SKM-1 treated with dmso at 0.1 percent for 144 hours (cell line): ENCODE data around the gene PGR.

ENCODE experiments used
- DNase-seq: peaks from one replicate; lab custom pipeline; 2025; ENCODE audit not compliant: unreplicated experiment; lab: John Stamatoyannopoulos, UW

The PGR gene

GRCh38 chr11:101129203-101129943 lies at the start of gene PGR:
Gene PGR (minus strand): TSS chr11:101129813. CDS start chr11:101129070, 743 bp downstream.
- DNase-seq: no peak

DNA sequence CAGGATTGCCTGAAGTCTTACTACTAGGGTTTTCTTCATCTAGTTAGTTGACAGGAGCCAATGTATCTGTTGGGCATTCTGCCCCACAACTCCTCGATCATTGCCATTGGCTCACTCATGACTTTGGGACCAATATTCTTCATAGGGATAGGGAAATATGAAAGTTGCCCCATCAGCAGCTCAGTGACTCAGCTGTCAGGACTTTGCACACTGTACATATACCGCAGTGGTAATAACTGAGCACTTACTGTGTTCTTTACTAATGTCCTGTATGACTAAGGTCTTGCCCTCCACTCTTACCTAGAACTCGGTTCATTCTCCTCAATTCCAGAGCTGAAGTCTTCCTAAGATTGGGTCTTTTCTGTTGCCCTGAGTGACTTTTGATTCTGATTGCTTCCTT lies 46.8 kb upstream of the PGR start:
- no peak for DNase-seq

DNA sequence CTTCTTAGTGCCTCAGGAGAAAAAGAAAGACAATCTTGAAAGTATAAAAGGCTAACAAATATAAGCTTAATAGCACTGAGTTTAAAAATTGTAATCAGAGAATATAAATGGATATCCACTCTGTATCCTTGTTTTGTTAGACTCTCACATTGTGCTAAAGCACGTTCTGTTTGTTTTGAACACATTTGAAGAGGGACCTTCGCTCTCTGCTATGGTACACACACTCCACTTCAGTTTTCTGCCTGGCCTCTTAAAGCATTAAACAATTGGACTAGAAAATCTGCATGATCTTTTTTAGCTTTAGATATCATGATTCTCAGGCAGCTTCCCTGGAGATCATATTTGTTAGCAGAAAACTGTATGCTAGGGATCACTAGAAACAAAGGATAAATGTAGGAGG lies 40.3 kb upstream of the PGR start:
- DNase-seq: no peak

GRCh38 chr11:101166038-101166437 lies 36.4 kb upstream of the PGR start:
- no peak for DNase-seq

DNA sequence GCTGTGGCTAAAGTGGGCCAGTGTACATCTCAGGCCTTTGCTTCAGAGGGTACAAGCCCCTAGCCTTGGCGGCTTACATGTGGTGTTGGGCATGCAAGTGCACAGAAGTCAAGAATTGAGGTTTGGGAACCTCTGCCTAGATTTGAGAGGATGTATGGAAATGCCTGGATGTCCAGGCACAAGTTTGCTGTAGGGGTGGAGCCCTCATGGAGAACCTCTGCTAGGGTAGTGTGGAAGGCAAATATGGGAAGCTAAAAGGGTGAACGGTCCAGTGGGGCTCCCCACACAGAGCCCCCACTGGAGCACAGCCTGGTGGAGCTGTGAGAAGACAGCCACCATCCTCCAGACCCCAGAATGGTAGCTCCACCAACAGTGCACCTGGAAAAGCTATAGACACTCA lies 28.5 kb upstream of the PGR start:
- no peak for DNase-seq

DNA sequence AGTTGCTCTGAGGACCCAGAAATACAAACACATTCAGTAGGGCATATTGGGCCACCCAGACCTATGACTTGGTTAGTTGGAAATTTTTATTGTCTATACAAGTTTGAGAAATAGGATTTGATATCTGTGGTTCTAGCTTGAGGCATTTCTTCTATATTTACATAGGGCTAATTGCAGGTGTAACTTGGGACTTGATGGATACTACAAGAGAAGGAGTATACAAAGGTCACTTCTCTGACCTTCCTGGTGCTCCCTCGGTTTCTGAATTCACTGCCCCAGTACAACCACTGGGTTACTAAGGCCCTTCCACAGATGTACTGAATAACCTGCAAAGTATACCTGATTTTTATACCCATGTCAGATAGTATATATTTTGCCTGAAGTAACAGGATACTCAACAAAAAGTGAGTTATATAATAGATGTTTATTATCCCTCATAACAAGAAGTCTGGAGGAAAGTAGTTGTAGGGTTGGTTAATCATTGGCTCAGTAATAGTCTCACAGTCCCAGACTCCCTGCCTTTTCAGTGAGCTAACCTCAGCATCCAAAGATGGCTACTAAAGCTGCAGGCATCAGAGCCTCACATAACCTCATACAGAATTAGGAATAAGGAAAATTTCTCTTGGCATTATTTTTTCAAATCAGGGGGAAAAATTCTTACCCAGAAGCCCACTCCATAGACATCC lies 8.8 kb upstream of the PGR start:
- no peak for DNase-seq

GRCh38 chr11:101133190-101133589 lies 3.6 kb upstream of the PGR start:
- no peak for DNase-seq

DNA sequence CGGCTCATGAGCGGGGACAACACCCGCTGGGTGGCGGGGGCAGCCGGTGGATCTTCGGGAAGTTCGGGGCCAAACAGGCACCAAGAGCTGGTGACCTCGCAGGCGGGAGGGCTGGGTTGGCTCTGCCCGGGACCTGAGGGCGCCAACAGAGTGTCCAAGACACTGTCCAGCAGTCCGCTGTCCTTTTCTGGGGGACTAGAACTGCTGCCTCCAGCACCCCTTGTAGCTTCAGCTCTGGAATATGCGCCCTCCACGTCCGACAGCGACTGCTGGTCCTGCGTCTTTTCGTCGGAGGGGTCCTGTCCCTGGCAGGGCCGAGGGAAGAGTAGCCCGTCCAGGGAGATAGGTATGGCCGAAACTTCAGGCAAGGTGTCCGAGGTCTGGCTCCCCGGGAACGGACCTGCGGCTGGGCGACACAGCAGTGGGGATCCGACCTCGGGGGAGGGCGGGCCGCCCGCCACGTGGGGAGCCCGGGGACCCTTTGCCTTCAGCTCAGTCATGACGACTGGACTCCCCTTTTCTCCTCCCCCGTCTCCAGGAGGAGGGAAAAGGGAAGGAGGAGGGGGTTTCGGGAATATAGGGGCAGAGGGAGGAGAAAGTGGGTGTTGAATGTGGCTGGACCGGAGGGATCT lies 926 bp downstream of the PGR start:
- no peak for DNase-seq

DNA sequence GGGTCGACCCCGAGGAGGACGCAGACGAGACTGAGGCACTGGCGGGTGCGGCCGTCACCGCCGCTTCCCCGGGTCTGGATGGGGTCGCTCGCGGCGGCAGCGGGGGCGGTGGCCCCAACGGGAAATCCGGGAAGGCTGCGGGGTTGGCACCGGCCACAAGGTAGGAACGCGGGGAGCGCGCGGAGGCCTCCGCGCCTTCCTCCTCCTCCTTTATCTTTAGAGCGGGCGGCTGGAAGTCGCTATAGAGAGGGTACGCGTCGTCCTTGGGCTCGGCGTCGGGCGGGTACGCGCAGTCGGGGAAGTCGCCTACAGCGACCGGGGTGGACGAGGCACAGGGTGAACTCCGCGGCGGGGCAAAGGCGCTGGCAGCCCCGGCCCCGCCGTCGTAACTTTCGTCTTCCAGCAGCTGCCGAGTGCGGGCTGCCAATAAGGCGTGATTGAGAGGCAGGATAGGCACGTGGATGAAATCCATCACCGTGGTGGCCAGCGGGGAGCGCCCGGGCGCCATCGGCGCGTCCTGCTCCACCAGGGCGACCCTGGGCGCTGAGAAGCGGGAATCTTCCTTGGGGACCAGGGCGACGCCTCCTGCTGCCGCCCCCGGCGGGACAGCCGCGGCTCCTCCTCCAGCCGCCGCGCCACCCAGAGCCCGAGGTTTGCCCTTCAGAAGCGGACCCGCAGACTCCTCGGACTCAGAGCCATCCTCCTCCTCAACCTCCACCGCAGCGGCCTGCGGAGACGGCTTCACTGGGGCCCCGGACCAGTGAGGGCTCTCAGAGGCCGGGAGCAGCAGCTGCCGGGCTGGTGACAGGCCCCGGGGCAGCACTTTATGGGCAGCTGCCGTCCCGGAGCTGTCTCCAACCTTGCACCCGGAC lies 1.7 kb downstream of the PGR start:
- no peak for DNase-seq

GRCh38 chr11:101127197-101127698 lies 2.4 kb downstream of the PGR start:
- no peak for DNase-seq

DNA sequence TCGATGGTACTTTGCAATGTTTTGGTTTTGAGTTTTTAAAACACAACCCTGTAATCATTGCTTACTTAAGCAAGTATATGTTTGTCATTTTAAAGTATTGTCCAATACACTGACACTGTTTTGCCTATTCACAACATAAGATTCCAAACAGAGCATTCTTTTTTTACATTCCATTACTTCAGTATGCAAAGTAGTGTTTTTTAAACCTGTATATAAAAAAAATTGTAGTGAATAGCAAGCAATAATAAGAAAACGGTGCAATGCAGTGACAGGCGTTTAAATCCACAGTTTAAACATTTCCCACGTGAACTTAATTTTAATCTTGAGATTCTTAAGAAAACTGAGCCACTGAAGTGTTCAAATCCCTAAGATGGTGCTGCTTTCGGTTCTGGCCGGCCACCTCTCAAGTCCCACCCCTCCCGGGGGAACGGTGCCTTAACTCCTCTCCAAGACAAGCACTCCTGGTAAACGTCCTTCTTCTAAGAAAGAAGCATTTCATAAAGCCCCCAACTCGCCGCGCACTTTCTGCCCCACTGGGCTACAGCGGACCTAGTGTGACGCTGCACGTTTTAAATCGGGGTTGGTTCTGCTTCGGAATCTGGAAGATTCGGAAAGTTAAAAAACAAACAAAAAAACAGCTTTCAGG lies 2.9 kb downstream of the PGR start:
- DNase-seq: no peak

DNA sequence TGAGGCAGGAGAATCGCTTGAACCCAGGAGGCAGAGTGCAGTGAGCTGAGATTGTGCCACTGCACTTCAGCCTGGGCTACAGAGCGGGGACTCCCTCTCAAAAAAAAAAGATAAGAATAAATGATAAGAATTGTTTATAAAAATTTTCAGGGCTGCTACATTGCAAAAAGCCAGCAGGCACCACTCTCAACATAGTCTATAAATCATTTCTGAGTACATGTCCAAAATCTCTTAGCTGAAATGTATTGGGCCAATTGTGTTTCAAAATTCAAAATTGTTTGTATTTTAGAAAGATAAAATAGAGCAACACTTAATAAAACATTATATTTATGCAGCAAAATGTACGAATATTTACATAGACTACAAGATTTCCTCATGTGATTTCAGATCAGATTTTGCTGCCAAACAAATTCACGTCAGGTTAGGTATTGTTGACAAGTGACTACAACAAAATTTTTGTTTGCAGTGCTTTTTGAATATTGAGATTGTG lies 13.9 kb downstream of the PGR start:
- DNase-seq: no peak

DNA sequence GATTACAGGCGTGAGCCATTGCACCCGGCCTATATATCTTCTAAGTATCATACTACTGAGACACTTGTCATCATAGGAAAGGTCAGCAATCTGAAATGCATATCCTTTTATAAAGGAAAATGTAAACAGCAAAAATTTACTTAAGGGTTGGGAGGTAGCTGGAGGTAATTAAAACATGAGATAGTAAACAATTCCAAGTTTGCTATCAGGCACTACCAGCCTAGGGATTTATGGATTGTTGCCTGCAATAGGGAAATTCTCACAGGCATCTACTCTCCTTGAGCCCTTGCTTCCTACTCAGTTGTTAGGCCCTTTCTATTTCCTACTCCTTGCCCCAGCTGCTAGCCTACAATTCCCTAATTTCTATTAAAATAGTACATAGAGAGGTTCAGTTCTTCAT lies 16.1 kb downstream of the PGR start:
- no peak for DNase-seq

- no peak for DNase-seq
Observed at GRCh38 chr11:101104716-101105115, 24.9 kb downstream of the PGR start.

DNA sequence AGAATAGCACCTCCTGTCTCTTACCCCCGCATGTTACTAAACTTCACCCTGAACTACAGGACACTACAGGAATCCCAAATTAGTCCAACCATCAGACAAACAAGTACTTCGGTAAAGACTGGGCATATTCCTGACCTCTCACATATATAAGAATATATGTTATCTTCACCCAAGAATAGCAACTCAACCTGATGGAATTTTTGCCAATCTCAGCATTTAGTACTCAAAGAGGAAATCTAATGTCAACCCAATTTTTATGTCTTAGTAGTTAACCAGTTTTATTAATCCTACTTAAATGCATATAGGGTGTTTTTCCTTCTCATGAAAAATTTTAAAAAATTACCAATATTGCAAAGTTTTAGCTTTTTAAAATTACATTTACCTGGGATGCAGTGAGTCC lies 26.2 kb downstream of the PGR start:
- DNase-seq: no peak

- no peak for DNase-seq
Observed at GRCh38 chr11:101100601-101101000, 29.0 kb downstream of the PGR start.

DNA sequence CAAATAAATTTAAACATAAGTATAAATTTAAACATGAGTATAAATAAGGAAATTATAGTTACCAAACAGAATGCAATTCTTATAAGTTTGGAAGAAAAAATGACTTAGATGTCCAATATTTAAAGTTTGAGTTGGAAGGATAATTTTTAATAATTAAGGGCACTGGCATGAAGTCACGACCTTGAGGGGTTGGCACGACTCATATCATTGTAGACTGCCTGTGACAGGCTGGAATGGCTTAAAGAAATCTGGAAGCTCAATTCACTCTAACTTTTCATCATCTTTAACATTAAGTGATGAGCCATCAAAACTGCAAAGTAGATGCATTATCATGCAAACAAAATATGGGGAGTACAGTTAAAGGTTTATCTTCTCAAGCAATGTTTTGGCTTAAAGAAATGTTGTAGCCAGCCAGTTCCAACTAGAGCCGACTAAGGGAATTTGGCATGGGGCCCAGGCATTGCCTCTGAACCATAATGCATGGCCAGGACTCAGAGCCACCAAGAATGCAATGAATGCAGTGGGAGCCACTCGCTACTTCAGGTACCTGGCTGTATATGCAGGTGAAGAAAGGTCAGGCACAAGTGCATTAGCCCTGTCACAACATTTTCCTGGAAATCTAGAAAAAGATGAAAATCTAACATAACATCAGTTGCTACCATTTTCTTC lies 33.4 kb downstream of the PGR start:
- no peak for DNase-seq

GRCh38 chr11:101091781-101092180 lies 37.8 kb downstream of the PGR start:
- no peak for DNase-seq

GRCh38 chr11:101090679-101091270 lies 38.8 kb downstream of the PGR start:
- no peak for DNase-seq

- no peak for DNase-seq
Observed at GRCh38 chr11:101083335-101083734, 46.3 kb downstream of the PGR start.
